Epidermal melanocyte (primary cell): Measurements from ENCODE around the gene MAGOH.
A peak's percentile ranks its signal among the peaks of the same experiment; 100 is the strongest.
"Not testable (repeated sequence)": the region's sequence is repeated elsewhere in the genome, so short reads cannot be mapped to it uniquely, and the experiment has no call there.

Experiments used
- DNase-seq: peaks from one replicate; pipeline ENCODE4 v3.0.0; 2011; ENCODE audit warnings: low spot score; ENCODE audit not compliant: insufficient read length

Gene MAGOH

GRCh38 chr1:53238197-53239155 lies at the start of gene MAGOH:
Gene MAGOH, minus strand, starts transcription at chr1:53238518. Its CDS starts 70 bp downstream, at chr1:53238448.
- peak; percentile 98 for DNase-seq

GRCh38 chr1:53286955-53287354 lies 48.6 kb upstream of the MAGOH start:
- no peak for DNase-seq

- no peak for DNase-seq
Observed at GRCh38 chr1:53285969-53286760, 47.8 kb upstream of the MAGOH start.

- no peak for DNase-seq
Observed at GRCh38 chr1:53285546-53285945, 47.2 kb upstream of the MAGOH start.

- DNase-seq: no peak
Observed at GRCh38 chr1:53284224-53285020, 46.1 kb upstream of the MAGOH start.

GRCh38 chr1:53283156-53283555 lies 44.8 kb upstream of the MAGOH start:
- not testable (repeated sequence) for DNase-seq

- peak; percentile 59 for DNase-seq
Observed at GRCh38 chr1:53281133-53281532, 42.8 kb upstream of the MAGOH start.

- DNase-seq: no peak
Observed at GRCh38 chr1:53280496-53280895, 42.2 kb upstream of the MAGOH start.

GRCh38 chr1:53279296-53280200 lies 41.2 kb upstream of the MAGOH start:
- DNase-seq: no peak

- DNase-seq: peak; percentile 79
Observed at GRCh38 chr1:53278298-53278725, 40.0 kb upstream of the MAGOH start.

GRCh38 chr1:53277326-53277725 lies 39.0 kb upstream of the MAGOH start:
- no peak for DNase-seq

GRCh38 chr1:53276902-53277281 lies 38.6 kb upstream of the MAGOH start:
- DNase-seq: no peak

- DNase-seq: no peak
Observed at GRCh38 chr1:53276153-53276901, 38.0 kb upstream of the MAGOH start.

GRCh38 chr1:53275566-53275965 lies 37.2 kb upstream of the MAGOH start:
- no peak for DNase-seq

- DNase-seq: no peak
Observed at GRCh38 chr1:53274541-53275185, 36.3 kb upstream of the MAGOH start.

GRCh38 chr1:53274026-53274425 lies 35.7 kb upstream of the MAGOH start:
- no peak for DNase-seq

- no peak for DNase-seq
Observed at GRCh38 chr1:53273526-53273925, 35.2 kb upstream of the MAGOH start.

GRCh38 chr1:53272349-53272748 lies 34.0 kb upstream of the MAGOH start:
- no peak for DNase-seq

GRCh38 chr1:53271446-53272090 lies 33.2 kb upstream of the MAGOH start:
- no peak for DNase-seq
